ENCODE data around the gene CD276.
"Not testable (repeated sequence)": the region's sequence is repeated elsewhere in the genome, so short reads cannot be mapped to it uniquely, and the experiment has no call there.

The CD276 gene

DNA sequence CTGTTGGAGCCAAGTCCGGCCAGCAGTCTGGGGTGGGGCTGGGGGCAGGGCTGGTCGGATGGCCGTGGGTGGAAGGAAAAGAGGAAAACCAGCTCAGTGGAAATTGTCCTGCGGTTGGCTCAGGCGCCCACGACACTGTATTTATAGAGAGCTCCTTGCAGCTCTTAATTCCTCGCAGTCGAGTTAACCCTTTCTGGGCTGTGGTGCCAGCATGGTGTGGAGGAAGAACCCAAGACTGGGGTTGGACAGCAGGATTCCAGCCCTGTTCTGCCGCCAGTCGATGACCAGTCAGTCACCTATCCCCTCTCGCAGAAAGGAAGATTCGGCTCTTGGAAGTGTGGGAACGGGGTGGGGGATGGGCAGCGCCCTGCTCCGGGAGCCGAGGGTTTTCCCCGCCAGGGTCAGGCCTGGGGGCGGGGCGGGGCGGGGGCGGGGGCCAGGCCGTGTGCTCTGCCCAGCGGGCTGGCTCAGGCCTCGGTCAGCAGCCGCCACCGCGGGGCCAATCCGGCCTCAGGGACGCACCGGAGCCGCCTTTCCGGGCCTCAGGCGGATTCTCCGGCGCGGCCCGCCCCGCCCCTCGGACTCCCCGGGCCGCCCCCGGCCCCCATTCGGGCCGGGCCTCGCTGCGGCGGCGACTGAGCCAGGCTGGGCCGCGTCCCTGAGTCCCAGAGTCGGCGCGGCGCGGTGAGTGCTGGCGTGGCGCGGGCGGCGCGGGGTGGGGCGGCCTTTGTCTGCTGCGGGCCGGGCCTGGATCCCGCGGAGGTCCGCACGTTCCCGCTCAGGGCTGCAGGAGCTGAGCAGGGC lies at the start of gene CD276:
Gene CD276 (plus strand): TSS at position 607 of the 804 bp plus-strand sequence. CDS start 15,257 bp downstream, outside the sequence.
- DNase-seq: no peak

- DNase-seq: no peak
These were observed 46.7 kb upstream of the CD276 start for GRCh38 chr15:73637527-73637926.

- not testable (repeated sequence) for DNase-seq
These were observed 44.7 kb upstream of the CD276 start for GRCh38 chr15:73639464-73639863.

GRCh38 chr15:73647259-73648013 lies 36.7 kb upstream of the CD276 start:
- no peak for DNase-seq

- no peak for DNase-seq
These were observed 36.2 kb upstream of the CD276 start for GRCh38 chr15:73648014-73648295.

GRCh38 chr15:73650416-73651126 lies 33.6 kb upstream of the CD276 start:
- peak; percentile 10 for DNase-seq

DNA sequence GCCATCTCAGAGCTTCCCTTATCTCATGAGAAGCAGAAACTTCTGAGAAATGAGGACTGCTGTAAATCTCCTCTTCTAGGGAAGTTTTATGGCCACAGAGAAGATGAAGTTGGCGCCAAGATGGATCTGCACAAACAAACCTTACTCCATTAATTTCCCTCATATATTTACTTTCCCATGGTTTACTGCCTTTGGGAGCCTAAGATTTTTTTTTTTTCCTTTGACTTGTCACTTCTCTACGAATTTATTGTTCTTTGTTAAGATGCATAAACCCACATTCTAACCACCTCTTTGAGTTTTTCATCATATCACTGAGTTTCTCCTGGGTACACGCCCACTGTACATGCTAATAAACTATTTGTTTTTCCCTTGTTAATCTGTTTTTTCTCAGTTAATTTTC lies 29.5 kb upstream of the CD276 start:
- DNase-seq: no peak

DNA sequence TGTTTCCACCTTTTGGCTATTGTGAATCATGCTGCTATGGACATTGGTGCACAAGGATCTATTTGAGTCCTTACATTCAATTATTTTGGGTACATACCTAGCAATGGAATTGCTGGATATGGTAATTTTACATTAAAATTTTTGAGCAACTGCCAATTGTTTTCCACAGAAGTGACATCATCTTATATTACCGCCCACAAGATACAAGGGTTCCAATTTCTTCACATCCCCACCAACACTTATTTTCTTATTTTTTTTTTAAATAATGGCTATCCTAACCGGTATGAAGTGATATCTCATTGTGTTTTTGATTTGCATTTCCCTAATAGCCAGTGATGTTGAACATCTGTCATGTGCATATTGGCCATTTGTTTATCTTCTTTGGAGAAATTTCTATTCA lies 28.5 kb upstream of the CD276 start:
- DNase-seq: no peak

GRCh38 chr15:73658645-73659044 lies 25.5 kb upstream of the CD276 start:
- DNase-seq: no peak

DNA sequence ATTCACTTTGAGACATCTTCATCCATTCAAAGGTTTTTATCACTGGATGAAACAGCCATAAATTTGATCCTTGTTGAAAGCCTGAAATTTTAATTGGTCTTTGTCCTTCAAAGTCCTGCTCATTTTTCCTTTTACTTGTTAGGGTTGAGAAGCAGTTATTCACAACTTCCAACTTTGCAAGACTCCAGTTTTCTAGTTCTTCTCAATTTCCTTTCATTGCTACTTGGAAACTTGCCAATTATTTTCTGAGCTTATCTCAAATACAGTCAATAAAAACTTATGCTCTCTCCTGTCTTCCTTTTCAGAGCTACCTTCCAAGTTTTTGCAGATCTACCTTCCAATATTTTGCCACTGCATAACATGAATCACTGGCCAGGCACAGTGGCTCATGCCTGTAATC lies 23.7 kb upstream of the CD276 start:
- no peak for DNase-seq

GRCh38 chr15:73674587-73674986 lies 9.6 kb upstream of the CD276 start:
- no peak for DNase-seq

- DNase-seq: peak; percentile 64
These were observed 7.0 kb upstream of the CD276 start for GRCh38 chr15:73677146-73677607.

GRCh38 chr15:73677733-73678132 lies 6.5 kb upstream of the CD276 start:
- DNase-seq: no peak

- no peak for DNase-seq
These were observed 5.7 kb upstream of the CD276 start for GRCh38 chr15:73678498-73678897.

DNA sequence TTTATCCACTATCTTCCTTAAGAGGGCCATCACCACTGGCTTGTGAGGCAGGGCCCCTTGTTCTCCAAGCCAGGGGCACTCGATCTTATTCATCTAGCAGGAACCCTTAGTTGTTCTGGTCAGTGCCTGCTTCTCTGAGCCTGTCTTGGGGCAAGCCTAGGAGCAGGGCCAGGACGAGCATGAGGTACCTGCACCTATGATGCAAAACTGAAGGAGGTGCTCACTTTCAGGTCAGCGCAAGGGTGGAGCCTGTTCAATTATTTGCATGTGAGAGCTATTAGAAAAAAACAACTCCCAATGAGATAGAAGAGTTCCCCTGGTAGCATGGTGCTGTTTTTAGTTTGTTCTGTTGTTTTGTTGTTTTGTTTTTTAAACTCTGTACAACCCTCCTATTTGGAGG lies 5.0 kb upstream of the CD276 start:
- no peak for DNase-seq

GRCh38 chr15:73679964-73680363 lies 4.2 kb upstream of the CD276 start:
- DNase-seq: no peak

DNA sequence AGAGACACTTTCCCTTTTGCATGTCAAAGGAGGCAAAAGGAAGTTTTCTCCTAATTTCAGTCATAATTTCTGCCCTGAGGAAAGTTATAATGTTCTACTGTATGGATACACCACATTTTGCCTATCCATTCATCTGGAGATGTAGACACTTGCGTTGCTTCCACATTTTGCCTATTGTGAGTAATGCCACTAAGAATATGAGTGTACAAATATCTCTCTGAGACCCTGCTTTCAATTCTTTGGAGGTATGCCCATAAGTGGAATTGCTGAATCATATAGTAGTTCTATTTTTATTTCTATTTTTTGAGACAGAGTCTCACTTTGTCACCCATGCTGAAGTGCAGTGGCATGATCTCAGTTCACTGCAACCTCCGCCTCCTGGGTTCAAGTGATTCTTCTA lies 3.6 kb upstream of the CD276 start:
- DNase-seq: no peak

DNA sequence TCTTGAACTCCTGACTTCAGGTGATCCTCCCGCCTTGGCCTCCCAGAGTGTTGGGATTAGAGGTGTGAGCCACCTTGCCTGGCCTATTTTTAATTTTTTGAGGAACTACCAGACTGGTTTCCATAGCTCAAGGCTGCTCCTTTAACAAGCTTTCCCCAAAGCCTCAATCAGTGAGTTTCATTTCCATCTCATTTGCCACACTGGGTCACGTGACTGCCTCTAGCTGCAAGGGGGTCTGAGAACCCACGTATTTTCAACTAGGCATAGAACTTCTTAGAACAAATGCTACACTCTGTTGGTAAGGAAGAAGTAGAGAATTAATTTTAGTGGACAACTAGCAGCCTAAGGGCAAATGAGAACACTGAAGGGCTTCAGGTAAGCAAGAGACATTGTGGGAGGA lies 3.1 kb upstream of the CD276 start:
- no peak for DNase-seq

DNA sequence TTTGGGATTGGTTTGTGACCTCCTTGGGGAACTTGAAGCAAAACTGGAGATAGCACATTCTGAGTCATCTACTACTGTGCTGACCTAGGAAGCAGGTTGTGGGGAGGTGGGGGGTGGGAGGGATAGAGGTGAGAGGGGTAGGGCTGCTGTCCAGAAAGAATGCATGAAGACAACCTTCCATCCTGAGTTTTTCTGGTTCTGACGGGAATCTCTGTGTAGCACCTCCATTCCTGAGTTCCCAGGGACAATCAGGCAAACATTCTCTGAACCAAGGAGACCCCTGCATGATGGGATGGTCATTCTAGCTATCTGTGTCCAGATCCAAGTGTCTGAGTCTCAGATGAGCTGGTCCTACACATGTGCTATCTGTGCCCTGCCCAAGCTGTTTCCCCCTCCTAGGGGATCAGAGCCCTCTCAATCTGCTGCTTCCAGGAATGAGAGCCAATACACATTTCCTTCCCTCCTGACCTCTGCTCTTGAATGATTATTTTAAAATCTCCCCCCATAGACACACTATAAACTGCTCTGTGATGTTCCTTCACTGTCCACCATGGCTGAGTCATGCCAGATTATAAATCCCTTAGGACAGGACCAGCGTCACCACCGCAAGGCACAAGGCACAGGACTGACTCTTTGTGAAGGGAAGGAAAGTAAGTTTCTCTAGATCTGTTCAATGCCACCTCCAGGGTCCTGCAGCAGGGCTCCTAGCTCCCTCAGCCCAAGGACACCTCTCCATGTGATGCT lies 2.2 kb upstream of the CD276 start:
- no peak for DNase-seq

DNA sequence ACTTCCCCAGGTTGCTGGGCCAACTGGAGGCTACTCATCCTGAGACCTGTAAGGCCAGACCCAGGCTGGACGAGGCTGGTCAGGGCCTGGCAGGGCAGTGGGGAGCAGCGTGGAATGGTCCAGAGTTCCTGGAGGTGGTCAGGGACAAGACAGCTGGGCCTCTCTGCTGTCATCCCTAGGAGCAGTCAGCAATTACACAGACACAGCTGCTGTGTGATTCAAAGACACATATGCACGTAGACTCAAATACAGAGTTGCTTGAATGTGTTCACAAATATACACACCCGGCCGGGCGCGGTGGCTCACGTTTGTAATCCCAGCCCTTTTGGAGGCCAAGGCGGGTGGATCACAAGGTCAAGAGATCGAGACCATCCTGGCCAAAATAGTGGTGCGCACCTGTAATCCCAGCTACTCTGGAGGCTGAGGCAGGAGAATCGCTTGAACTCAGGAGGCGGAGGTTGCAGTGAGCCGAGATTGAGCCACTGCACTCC lies 1.5 kb upstream of the CD276 start:
- no peak for DNase-seq

DNA sequence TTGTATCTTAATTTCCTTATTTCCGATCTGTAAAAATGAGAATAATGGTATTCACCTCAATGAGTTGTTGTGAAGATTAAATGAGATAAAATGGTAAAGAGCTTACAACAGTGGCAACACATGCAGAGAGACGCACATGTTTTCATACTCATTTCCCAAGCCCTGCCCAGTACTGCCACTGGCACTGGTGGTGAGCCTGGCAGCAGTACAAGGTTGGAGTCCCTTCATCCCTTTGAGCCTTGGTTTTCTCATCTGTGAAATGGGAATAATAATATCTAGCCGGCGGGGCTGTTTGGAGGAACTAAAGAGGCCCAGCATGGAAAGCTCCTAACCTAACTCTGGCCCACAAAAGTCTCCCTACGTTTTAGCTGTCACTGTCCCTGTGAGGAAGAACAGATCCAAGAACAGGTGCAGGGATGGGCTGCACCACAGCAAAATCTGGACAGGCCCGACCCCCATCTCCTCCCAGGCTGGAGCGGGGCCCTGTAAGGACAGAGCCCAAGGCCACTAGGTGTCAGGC lies 866 bp upstream of the CD276 start:
- DNase-seq: no peak

DNA sequence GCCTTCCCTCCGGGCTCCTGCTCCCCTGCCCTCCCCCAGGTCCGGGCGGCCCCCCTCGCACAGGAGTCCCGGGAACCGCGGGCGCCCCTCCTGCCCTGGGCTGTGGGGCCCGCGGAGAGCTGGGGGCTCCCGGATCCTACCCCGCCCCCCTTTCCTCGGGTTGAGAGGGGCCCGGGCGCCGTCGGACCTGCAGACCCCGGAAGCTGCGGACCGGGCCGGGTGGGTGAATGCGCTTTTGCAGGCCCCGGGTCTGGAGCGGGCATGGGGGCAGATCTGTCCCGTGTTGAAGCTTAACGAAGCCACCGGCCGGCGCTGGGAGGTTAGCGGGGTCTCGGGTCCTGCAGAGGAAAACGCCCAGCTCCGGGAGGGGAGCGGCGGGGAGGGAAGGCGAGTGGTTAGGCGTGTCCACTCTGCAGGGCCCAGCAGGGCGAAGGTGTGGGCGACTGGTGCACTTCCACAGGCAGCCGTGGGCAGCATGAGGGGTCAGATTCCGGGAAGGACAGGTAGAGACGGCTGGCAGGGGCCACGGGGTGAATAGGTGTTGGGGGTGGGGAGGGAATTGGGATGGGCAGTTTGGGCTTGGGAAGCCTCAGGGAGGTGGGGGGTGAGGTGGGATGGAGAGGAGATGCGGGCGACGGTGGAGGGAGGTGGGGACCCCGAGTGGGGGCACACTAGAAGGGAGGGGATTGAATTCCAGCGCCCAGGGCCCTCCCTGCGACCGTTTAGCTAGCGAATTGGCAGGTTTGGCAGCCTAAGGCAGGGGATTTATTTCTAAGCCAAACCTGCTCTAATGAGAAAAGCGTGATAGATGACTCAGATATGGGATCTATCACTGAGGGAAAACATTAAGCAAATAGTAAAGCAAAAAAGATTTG lies 635 bp downstream of the CD276 start:
- no peak for DNase-seq

Measured in stimulated activated CD4-positive, alpha-beta T cell treated with anti-CD3 and anti-CD28 coated beads, Interleukin-4, amount 100 ng/mL, for 24 hours (primary cell).